NCI-H526 (cell line): ENCODE measurements around the gene ESM1.
"Not testable (repeated sequence)": the region's sequence is repeated elsewhere in the genome, so short reads cannot be mapped to it uniquely, and the experiment has no call there.

Experiments used
- DNase-seq, 2 experiments: peaks; one replicate each; lab custom pipeline; 2025; lab: John Stamatoyannopoulos, UW

Gene ESM1

GRCh38 chr5:54985301-54986268 is at the start of gene ESM1:
TSS of gene ESM1 (minus strand) at chr5:54985593. CDS start at chr5:54985517, 76 bp downstream.
- DNase-seq = no peak

- DNase-seq = no peak
Observed at GRCh38 chr5:55033568-55033967, 48.2 kb upstream of the ESM1 start.

- DNase-seq = no peak
Observed at GRCh38 chr5:55031492-55031891, 46.1 kb upstream of the ESM1 start.

- DNase-seq = no peak
Observed at GRCh38 chr5:55030676-55031369, 45.4 kb upstream of the ESM1 start.

GRCh38 chr5:55030220-55030619 is 44.8 kb upstream of the ESM1 start:
- DNase-seq = no peak

- DNase-seq = no peak
Observed at GRCh38 chr5:55027595-55027994, 42.2 kb upstream of the ESM1 start.

- no peak for DNase-seq
Observed at GRCh38 chr5:55022450-55022849, 37.1 kb upstream of the ESM1 start.

GRCh38 chr5:55021821-55022220 is 36.4 kb upstream of the ESM1 start:
- DNase-seq = no peak

GRCh38 chr5:55021410-55021809 is 36.0 kb upstream of the ESM1 start:
- no peak for DNase-seq

- DNase-seq = not testable (repeated sequence)
Observed at GRCh38 chr5:55010149-55010548, 24.8 kb upstream of the ESM1 start.

GRCh38 chr5:55004729-55005128 is 19.3 kb upstream of the ESM1 start:
- DNase-seq = no peak

- DNase-seq = no peak
Observed at GRCh38 chr5:55003432-55004065, 18.2 kb upstream of the ESM1 start.

GRCh38 chr5:55002166-55002565 is 16.8 kb upstream of the ESM1 start:
- not testable (repeated sequence) for DNase-seq

- DNase-seq = no peak
Observed at GRCh38 chr5:54997081-54997480, 11.7 kb upstream of the ESM1 start.

GRCh38 chr5:54996466-54996865 is 11.1 kb upstream of the ESM1 start:
- no peak for DNase-seq

GRCh38 chr5:54995168-54995567 is 9.8 kb upstream of the ESM1 start:
- no peak for DNase-seq

GRCh38 chr5:54994628-54995027 is 9.2 kb upstream of the ESM1 start:
- DNase-seq = no peak

- DNase-seq = no peak
Observed at GRCh38 chr5:54993318-54993717, 7.9 kb upstream of the ESM1 start.

- DNase-seq = no peak
Observed at GRCh38 chr5:54991416-54991815, 6.0 kb upstream of the ESM1 start.

GRCh38 chr5:54990841-54991258 is 5.5 kb upstream of the ESM1 start:
- no peak for DNase-seq

- no peak for DNase-seq
Observed at GRCh38 chr5:54988817-54989216, 3.4 kb upstream of the ESM1 start.

GRCh38 chr5:54988218-54988617 is 2.8 kb upstream of the ESM1 start:
- DNase-seq = no peak

GRCh38 chr5:54986269-54986654 is 869 bp upstream of the ESM1 start:
- DNase-seq = no peak
